HepG2 (cell line): ENCODE measurements around the gene TMEM114. TPM values are rescaled to one million over a fixed set of nuclear protein-coding genes. Genes with fewer than 3 reads are reported as not detected.

Experiments
- CREB1 ChIP-seq, 2 experiments: fragments of 450-650 bp in 1 of 2; IDR thresholded peaks; 2 replicates each; pipeline ENCODE4 v1.6.1; 2016 to 2017; ENCODE audit warnings: control low read depth in 1 of 2, mild to moderate bottlenecking in 1 of 2, missing compliant biosample characterization in 1 of 2, missing genetic modification characterization in 1 of 2
- HOXA7 ChIP-seq: sonication (generic); formaldehyde crosslinking; IDR thresholded peaks from 2 replicates; pipeline ENCODE4 v1.8.1; 2022; ENCODE audit warnings: mild to moderate bottlenecking, missing genetic modification reagents, moderate library complexity
- MXI1 ChIP-seq: IDR thresholded peaks from 3 replicates; pipeline ENCODE4 v1.6.1; 2012; ENCODE audit warnings: low read depth, low read length, inconsistent platforms, borderline replicate concordance
- NFAT5 ChIP-seq: sonication (generic); formaldehyde crosslinking; IDR thresholded peaks from 2 replicates; pipeline ENCODE4 v1.4.0; 2020; ENCODE audit warnings: missing genetic modification reagents
- SOX5 ChIP-seq: IDR thresholded peaks from 2 replicates; pipeline ENCODE4 v1.6.1; 2016; ENCODE audit warnings: borderline replicate concordance
- ZNF17 ChIP-seq: sonication (generic); formaldehyde crosslinking; IDR thresholded peaks from 2 replicates; pipeline ENCODE4 v1.5.0; 2020; ENCODE audit warnings: mild to moderate bottlenecking, missing genetic modification reagents
- ZNF3 ChIP-seq: IDR thresholded peaks from 2 replicates; pipeline ENCODE4 v1.7.0; 2017; ENCODE audit warnings: inconsistent platforms
- ZNF431 ChIP-seq: sonication (generic); formaldehyde crosslinking; IDR thresholded peaks from 2 replicates; pipeline ENCODE4 v1.9.0; 2022; ENCODE audit warnings: missing genetic modification reagents, low read depth, mild to moderate bottlenecking, borderline replicate concordance
- ZNF891 ChIP-seq: sonication (generic); formaldehyde crosslinking; IDR thresholded peaks from 2 replicates; pipeline ENCODE4 v1.5.0; 2020; ENCODE audit warnings: mild to moderate bottlenecking, missing genetic modification reagents
- polyA plus RNA-seq, 8 experiments: library from polyadenylated mRNA; depleted of rRNA in 3 of 8; stranded (reverse) in 7 of 8; unstranded in 1 of 8; fragments of >200 nt; fragmentation: Illumina TruSeq in 4 of 8; extraction: Trizol in 4 of 8; gene quantifications; 2 replicates each; pipeline versions ENCODE4 v1.2.1 to v1.2.3, GENCODE V29; 2011 to 2016; ENCODE audit warnings: low read depth in 4 of 8, missing spikeins in 1 of 8, mixed read lengths in 1 of 8; ENCODE audit not compliant: insufficient read depth in 1 of 8
- total RNA-seq, 5 experiments: library from RNA; depleted of rRNA; stranded (reverse); fragments of >200 nt; fragmentation: Illumina TruSeq; extraction: Trizol; gene quantifications; 2 replicates each; pipeline ENCODE4 v1.2.3, GENCODE V29; 2016; ENCODE audit warnings: low read depth in 1 of 5

The TMEM114 gene
- total and polyA plus RNA-seq, 2 of the 13 experiments (the other 11 are each of a cell fraction or from before 2014, with no cell fraction given): not detected

- TF ChIP-seq NFAT5 (CRISPR knock-in tag): no peak
- TF ChIP-seq ZNF431 (CRISPR knock-in tag): no peak
- peak; percentile 99 for TF ChIP-seq ZNF3
- peak; percentile 62 for TF ChIP-seq CREB1 (IDR thresholded peaks at IDR 0.05)
- TF ChIP-seq CREB1 (CRISPR knock-in tag; IDR thresholded peaks at IDR 0.05): no peak
- TF ChIP-seq ZNF891 (CRISPR knock-in tag): no peak
- no peak for TF ChIP-seq MXI1
- no peak for TF ChIP-seq ZNF17 (CRISPR knock-in tag)
- TF ChIP-seq HOXA7 (CRISPR knock-in tag): no peak
- TF ChIP-seq SOX5 (CRISPR knock-in tag): peak; percentile 29; the same call in 1 of the 2 replicates
These were observed 18.0 kb downstream of the TMEM114 start (continued) for GRCh38 chr16:8572063-8572918.
